Fibroblast of peridontal ligament (primary cell): ENCODE results near the gene UBAP2.
A peak's percentile ranks its signal among the peaks of the same experiment; 100 is the strongest.
"Not testable (repeated sequence)": the region's sequence is repeated elsewhere in the genome, so short reads cannot be mapped to it uniquely, and the experiment has no call there.

Experiments
- DNase-seq: peaks from one replicate; pipeline ENCODE4 v3.0.0-alpha.2; 2010; ENCODE audit errors: extremely low read depth

Gene UBAP2

DNA sequence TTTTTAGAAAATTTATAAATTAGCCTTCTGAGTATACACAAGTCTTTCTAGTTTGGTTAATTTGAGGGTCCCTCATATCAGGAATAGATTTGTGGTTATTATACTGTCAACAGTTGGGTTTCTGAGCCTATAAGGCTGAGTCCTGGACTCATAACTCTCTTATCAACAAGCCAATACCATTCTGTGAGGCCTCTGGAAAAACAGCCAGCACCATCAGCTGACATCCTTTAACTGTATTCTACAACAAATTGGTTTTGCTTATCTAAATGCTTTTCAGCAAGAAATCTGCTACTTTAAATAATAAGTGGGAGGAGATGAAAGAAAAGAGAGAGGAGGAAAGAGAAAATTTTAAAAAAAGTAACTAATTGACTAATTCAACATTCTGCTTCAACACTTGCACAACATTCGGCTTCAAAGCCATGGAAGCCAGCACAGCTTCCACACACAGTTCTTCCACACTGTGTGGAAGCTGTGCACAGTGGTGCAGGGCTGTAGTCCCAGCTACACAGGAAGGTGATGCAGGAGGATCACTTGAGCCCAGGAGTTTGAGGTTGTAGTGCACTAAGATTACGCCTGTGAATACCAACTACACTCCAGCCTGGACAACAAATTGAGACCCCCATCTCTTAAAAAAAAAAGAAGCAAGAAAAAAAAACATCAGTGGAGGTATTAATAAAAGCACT, 84.5 kb downstream of the UBAP2 start:
- no peak for DNase-seq

DNA sequence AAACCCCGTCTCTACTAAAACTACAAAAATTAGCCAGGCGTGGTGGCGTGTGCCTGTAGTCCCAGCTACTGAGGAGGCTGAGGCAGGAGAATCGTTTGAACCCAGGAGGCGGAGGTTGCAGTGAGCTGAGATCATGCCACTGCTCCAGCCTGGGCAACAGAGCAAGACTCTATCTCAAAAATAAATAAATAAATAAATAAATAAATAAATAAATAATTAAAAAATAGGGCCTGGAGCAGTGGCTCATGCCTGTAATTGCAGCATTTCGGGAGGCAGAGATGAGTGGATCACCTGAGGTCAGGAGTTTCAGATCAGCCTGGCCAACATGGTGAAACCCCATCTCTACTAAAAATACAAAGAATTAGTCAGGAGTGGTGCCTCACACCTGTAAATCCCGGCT, 86.2 kb downstream of the UBAP2 start:
- not testable (repeated sequence) for DNase-seq

DNA sequence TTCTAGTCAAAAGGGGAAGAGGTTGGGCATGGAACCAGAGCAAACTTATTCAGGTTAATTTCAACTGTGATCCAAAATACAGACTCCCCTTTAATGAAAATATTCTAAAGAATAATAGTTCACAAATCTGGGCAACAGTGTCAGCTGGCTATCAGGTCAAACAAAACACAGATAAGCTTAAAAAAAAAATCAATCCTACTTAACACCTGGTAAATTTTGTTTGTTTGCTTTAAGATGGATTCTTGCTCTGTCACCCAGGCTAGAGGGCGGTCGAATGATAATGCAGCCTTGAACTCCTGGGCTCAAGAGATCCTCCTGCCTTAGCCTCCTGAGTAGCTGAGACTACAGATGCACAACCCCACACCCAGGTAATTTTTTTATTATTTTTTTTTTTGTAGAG, 89.0 kb downstream of the UBAP2 start:
- DNase-seq = no peak

DNA sequence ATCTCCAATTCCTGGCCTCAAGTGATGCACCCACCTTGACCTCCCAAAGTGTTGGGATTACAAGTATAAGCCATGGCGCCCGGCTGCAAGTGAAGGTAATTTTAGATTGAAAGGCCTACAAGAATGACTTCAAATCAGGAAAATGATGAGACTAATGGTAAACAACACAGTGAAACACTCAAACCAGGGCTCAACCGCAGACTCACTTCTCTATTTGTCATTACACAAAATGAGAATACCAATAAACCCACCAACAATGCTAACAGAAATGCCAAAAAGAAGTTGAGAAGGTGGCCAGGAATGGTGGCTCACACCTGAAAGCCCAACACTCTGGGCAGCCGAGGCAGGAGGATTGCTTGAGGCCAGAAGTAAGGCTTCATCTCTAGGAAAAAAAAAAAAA, 92.1 kb downstream of the UBAP2 start:
- DNase-seq = no peak

DNA sequence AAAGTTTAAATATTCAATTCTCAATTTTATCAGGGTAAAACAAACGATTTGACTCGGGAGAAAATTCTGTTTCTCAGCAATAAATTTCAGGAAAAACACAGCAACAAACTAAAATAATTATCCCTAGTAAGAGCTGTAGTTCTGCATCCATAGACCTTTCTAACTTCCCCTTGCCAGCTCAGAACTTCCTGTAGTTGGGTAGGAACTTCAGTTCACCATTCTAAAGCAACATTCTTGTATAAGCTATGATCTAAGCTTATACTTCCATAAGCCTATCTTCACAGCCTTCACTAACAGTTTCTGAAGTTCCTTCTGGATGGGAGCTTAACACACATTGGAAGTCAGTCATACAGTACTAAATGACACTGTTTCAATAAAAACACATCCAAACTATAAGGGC, 96.6 kb downstream of the UBAP2 start:
- DNase-seq = no peak

DNA sequence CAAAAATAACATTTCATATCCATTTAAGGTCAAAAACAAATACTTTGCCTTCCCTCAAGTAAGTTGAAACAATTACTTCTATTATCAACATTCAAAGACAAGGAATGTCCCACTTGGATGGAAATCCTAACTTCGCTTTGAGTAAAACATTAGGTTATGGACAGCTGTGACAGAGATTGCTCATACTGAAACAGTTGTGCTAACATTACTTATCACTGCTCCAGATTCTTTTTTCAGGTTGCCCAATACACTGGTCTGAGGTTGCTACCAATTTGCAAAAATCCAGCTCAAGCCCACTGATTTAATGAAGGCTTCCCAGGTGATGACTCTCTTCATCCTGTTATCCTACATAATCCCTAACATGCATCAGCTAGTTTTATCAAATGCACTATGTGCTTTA, 98.3 kb downstream of the UBAP2 start:
- no peak for DNase-seq

DNA sequence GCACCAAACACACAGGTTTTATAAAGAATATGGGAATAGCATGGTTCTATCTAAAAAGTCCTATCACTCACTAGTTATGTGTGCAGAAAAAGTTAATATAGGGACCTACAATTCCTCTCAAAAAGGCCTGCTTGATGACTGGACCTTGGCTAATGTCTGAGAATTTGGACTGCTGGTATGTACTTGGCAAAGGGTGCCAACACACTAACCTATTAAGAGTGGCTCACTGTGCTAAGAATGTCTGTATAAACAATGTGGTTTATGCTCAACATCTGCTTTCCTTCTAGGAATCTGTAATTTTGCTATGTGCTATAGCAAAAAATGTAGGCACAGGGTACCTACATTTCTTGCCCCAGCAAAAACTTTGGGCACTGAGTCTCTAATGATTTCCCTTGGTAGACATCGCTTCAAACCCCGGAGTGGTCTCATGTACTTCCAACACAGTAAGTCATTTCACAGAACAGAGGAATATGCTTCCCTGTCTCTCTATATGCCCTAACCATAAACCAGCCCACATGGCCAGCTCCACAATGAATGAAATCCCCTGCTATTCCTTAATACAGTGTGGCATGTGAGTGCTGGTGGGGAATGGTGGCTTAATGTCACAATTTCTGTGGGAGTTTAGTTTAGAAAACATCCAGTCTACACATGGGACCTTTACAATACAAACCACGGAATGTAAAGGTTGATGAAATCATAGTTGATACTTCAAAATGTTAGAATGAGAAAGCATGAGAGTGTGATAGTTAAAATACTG, 101.7 kb downstream of the UBAP2 start:
- peak; percentile 98 for DNase-seq

DNA sequence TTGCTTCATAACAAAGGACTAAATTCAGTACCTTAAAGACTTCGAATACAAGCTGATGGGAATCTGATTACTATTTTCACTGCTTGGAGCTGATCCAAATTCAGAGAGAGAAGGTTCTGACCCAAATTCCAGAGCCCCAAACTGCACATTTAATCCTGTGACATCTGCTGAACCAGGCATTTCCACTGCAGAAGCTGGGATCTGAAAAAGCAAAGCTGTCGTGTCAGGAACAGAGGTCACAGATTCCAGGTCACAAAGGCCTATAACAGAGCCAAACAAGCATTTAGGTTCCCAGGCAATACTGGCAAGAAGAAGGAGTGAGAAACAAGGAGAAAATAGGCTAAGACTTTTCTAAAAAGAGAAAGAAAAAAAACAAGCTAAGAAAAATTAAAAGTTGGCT, 105.3 kb downstream of the UBAP2 start:
- DNase-seq = peak; percentile 33

DNA sequence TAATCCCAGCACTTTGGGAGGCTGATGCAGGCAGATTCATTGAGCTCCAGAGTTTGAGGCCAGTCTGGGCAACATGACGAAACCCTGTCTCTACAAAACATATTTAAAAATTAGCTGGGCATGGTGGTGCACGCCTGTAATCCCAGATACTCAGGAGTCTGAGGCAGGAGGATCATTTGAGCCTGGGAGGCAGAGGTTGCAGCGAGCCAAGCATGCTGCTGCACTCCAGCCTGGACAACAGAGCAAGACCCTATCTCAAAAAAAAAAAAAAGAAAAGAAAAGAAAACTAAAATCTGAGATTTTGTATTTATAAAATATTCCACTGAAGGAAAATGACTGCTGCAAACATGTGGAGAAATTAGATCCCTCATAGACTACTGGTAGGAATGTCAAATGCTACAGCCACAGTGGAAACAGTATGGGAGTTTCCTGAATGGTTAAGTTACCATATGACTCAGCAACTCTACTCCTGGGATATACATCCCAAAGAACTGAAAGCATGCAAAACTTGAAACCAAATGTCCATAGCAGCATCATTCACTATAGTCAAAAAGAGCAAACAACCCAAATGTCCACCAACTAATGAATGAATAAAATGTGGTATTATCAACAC, 106.1 kb downstream of the UBAP2 start:
- DNase-seq = peak; percentile 93

DNA sequence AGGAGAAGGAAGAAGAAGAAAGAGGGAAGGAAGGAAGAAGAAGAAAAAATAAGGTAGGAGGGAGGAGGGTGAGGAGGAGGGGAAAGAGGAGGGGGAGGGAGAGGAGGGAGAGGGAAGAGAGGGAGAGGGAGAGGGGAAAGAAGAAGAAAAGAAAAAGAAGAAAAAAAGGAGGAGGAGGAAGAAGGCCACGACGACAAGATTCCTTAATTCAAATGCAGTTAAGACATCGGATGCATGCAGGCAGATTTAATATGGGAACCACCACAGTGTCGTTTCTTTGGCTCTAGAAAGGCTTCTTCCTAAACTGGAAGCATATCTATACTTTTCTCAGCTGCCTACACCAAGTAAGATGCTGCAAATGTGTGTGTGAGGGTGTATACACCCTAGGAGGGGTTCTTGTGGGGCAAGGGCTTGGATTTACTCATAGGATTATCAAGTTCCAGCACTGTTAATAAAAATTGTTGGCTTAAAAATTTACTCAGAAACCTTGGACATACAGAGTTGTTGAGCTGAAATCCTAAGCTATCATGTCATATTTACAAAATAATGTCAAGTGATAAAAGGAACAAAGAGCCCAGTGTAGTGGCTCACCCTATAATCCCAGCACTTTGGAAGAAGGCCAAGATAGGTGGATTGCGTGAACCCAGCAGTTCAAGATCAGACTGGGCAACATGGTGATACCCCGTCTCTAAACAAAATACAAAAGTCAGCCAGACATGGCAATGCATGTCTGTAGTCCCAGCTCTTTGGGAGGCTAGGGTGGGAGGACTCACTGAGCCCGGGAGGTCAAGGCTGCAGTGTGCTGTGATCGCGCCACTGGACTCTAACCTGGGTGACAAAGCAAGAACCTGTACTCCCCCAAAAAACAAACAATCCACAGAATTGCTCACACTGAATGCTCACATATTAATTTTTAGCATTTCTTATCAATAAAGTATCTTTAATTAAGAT, 108.5 kb downstream of the UBAP2 start:
- no peak for DNase-seq

DNA sequence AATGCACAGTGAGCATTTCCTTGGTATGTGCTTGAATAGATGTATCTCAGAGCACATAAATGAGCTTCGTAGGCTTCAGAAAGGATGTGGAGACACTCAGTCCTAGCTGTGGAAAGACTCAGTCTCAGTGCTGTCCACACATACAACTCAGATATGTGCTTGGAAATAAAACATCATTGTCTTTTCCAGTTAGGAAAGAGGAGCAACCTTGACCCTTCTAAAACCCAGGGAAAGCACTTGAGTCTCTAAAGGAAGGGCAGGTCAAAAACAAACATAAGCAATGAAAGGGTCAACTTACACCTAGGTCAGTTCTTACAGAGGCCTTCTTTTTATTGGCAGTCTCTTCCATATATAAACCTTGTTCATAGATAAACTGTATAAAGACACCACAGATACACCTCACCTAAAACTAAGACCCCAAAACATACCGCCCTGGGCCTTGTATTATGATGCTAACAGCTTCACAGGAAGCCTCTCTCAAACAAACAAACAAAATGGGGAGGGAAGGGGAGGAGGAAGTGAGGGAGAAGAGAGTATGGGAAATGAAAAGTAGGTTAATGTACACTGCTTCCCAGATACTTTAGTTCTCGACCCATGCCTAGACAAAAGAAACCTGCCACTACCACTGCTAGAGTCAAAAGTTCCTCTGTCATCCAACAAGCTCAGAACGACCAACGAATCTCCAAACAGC, 114.4 kb downstream of the UBAP2 start:
- no peak for DNase-seq

DNA sequence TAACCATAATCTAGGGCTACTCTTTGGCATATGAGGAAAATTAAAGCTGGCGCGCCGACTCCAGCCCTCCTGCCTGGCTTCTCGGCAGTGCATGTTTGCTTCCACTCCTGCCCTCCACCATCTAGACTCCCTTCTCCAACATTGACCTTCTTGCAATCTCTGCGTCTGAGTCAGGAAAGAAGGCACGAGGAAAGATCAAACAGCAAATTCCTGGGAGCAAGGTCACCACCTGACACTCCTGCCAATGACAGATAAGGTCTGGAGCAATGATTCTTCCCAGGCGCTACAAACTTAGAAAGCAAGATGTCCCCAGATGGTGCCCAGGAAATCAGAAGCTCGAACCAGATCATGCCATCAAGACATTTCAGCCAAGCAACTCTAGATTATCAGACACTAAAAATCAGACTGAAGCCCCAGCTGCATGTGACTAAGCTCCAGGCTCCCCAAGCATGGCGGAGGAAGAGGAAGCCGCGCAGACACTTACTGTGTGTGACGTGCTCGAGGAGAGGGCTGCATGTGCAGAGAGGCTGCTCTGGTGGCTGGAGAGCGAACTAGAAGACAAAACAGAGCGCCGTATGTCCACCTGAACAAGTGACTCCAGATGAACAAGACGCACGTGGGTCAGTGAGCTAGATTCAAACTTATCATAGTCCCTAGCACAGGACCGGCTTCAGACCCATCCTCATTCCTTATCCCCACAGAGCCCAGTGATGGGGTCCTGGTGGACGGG, 116.4 kb downstream of the UBAP2 start:
- no peak for DNase-seq

DNA sequence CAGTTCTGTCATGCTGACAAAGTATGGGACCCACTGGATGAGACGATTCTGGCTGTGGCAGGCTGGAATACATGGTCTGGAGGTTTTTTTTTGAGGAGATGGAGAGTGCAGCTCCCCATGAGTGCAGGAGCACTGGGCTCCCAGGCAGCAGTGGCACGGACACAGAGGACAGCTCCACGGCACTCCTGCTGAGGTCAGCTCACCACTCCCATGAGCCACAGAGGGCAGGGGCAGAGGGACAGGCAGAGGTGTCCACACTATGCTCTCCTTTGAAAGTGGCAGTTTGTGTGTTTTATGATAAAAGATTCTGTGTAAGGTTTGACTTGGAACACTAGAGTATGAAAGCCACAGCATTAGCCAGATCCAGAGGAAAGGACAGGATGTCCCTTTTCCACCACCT, 117.4 kb downstream of the UBAP2 start:
- no peak for DNase-seq

DNA sequence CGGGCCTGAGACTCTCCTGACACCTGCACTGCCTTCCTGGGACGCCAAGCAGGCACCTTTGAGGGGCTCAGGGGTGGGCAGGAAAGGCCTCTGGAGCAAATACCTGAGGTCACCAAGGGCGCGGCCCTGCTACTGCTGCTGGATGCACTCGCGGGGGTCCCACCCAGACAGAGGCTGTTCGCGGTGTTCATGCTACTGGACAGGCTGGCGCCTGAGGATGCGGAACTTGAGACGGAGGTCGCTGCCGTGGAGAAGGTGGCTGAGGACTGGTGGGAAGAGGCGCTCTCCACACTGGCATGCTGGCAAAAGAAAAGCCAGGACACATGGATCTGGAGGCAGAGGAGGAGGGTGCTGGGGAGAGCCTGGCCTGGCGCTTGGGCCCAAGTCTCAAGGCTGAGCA, 121.0 kb downstream of the UBAP2 start:
- no peak for DNase-seq

DNA sequence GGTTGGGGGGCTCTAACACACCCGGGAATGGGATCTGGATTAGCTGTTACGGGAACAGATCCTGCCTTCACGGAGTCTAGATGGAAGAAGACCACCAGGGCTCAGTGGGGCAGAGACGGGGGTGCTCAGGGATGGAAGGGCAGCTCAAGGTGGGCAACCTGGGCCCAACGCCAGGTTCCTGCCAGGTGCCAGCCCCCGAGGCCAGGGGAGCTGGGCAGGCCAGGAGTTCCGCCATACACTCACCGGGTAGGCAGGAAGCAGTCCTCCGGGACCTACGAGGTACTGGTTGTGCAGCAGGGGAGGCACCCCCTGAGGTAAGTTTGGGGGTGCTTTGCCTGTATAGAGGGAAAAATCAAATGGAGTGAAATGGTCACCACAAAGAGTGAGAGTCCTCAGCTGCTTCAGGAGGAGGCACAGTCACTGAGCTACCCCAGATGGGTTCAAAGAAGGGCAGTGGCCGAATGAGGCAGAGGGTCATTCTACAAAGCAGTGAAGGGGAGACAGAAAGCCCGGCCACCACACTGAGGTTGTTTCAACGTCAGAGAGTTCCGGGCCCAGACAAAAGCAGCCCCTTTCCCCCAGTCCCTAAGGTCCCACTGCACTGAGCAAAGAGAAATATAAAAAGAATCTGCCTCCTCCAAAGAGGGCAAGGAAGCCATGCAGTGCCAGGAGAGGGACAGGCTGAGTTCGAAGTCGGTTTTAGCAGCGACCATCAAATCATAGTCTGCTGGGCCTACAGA, 121.8 kb downstream of the UBAP2 start:
- DNase-seq = no peak

DNA sequence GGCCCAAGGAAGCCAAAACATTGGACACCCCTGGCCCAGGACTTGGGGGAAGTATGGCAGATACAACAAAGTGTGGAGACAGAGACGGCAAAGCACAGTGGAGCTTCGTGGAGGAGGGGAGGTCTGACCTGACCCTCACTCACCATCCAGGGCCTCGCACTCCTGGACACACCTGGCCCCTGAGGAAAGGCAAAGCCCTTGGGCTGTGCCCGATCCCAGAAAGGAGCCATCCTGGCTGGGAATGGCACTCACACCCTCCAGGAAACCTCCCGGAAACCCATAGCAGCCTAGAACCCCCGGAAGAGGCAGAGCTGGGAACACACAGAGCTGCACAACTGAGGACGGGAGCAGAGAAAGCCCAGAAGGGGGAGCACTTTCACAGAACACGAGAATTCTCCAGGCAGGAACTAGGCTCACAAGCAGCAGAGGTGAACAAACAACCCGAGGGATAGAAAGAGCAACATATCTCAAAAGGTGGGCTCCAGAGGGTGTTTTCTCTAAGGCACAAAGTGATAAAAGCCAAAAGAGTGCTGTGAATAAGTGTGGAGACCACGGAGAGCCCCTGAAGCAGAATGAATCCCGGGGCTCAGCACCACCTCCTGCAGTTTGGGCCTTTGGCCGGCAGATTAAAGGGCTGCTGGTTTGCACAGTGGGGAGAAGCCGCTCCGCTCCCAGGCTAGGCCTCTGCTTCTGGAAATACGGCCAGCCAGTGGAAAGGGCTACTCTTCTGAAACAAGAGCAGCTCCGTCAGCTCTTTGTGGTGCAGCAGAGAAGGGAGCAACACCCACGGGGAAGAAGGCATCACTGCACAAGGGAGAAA, 123.5 kb downstream of the UBAP2 start:
- peak; percentile 78 for DNase-seq

DNA sequence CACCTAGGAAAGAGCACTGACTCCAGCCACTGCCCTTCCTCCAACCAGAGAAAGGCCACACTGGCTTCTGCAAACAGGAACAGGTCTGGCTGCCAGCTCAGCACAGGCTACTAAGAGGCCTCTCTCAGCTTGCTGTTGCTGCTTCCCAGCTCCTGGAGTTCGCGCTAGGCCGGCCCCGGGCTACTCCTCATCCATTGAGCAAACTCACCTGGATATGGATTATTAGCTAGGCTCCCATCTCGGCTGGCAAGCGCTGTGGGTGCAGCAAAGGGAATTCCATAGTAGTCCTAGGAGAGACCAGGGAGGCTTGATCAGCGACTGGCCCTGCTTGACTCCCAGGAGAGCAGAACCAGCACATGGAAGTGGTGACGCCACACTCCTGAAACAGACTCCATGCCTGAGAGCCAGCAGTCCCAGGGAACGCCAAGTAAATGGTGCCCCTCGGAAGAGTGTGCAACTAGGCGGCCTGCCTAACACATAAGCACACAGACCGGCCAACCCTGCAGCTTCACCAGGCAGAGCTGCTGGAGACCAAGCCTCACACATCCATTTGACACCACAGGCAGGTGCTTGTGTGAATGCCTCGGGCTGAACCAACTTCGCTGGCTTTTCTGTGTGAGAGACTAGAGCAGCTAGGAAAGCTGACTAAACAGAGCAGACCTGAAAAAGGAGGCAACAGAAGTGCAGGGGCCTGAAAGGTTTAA, 124.5 kb downstream of the UBAP2 start:
- no peak for DNase-seq

DNA sequence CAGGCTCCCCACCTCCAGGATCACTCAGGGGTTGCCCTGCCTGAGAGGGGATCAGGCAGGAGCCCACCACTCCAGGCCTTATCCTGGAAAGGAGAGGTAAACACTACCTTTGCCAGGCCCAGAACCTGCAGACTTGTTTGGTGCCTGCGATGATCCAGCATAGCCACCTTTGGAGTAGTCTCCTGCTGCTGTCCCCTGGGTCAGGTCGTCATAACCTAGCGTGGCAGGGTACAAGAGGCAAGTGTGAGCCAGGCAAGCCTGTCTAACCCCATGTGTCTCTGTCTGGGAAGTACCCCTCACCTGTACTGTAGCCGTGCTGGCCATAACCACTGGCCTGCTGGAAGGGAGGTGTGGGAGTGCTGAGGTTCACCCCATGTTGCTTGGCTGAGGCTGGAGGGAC, 125.6 kb downstream of the UBAP2 start:
- DNase-seq = no peak
